Loucy (cell line): ENCODE results near the gene KIFC1.

Experiments
- H2AFZ ChIP-seq: fragments of 200-600 bp; sonication (generic); 2 replicates; pipeline ENCODE4 v1.6.0; 2016; ENCODE audit warnings: antibody characterized with exemption, mild to moderate bottlenecking, low read length, moderate library complexity
- H3F3A ChIP-seq: fragments of 200-600 bp; 2 replicates; pipeline ENCODE4 v1.6.0; 2016; ENCODE audit warnings: antibody characterized with exemption, low read depth, mild to moderate bottlenecking
- H3K27me3 ChIP-seq: fragments of 200-600 bp; sonication (generic); 2 replicates; pipeline ENCODE4 v1.6.1; 2014; ENCODE audit warnings: low read length, mild to moderate bottlenecking; ENCODE audit not compliant: insufficient read depth, poor library complexity, severe bottlenecking
- H3K36me3 ChIP-seq: fragments of 200-600 bp; sonication (generic); 2 replicates; pipeline ENCODE4 v1.6.1; 2016; ENCODE audit warnings: low read length; ENCODE audit not compliant: insufficient read depth
- H3K4me1 ChIP-seq: fragments of 200-600 bp; sonication (generic); 2 replicates; pipeline ENCODE4 v1.5.1; 2014; ENCODE audit warnings: low read length, mild to moderate bottlenecking; ENCODE audit not compliant: insufficient read depth, poor library complexity, severe bottlenecking
- H3K4me2 ChIP-seq: fragments of 200-600 bp; sonication (generic); 2 replicates; pipeline ENCODE4 v1.6.0; 2014; ENCODE audit warnings: antibody characterized with exemption, low read length, low read depth, mild to moderate bottlenecking; ENCODE audit not compliant: poor library complexity, severe bottlenecking
- H3K4me3 ChIP-seq: fragments of 200-600 bp; sonication (generic); 2 replicates; pipeline ENCODE4 v1.5.1; 2014; ENCODE audit warnings: low read length, mild to moderate bottlenecking, mixed read lengths; ENCODE audit not compliant: poor library complexity, severe bottlenecking
- H3K79me2 ChIP-seq: fragments of 200-600 bp; sonication (generic); 2 replicates; pipeline ENCODE4 v1.6.1; 2014; ENCODE audit warnings: low read length; ENCODE audit not compliant: insufficient read depth
- H3K9ac ChIP-seq: fragments of 200-600 bp; sonication (generic); 2 replicates; pipeline ENCODE4 v1.6.0; 2014; ENCODE audit warnings: mild to moderate bottlenecking, low read depth, low read length, moderate library complexity; ENCODE audit not compliant: poor library complexity, severe bottlenecking
- H3K9me2 ChIP-seq: fragments of 200-600 bp; sonication (generic); replicated peaks from 2 replicates; pipeline ENCODE4 v1.6.1; 2016; ENCODE audit warnings: low read depth, low read length, mixed read lengths
- H3K9me3 ChIP-seq: fragments of 200-600 bp; sonication (generic); 2 replicates; pipeline ENCODE4 v1.6.1; 2014; ENCODE audit warnings: mild to moderate bottlenecking, antibody characterized with exemption, low read length, low read depth; ENCODE audit not compliant: insufficient read depth
- H4K20me1 ChIP-seq: fragments of 200-600 bp; sonication (generic); 2 replicates; pipeline ENCODE4 v1.6.0; 2014; ENCODE audit warnings: antibody characterized with exemption, low read length, mild to moderate bottlenecking; ENCODE audit not compliant: insufficient read depth, poor library complexity, severe bottlenecking
- CTCF ChIP-seq: fragments of 200-600 bp; sonication (generic); conservative IDR thresholded peaks from 2 replicates; pipeline ENCODE4 v1.5.1; 2014; ENCODE audit warnings: mild to moderate bottlenecking, antibody characterized with exemption, low read length
- EZH2phosphoT487 ChIP-seq: fragments of 200-600 bp; IDR thresholded peaks from 2 replicates; pipeline ENCODE4 v1.6.1; 2018; ENCODE audit warnings: antibody characterized with exemption, mild to moderate bottlenecking, moderate library complexity, borderline replicate concordance

KIFC1 gene

GRCh38 chr6:33407132-33407718 lies 15.6 kb downstream of the KIFC1 start:
- no peak for TF ChIP-seq EZH2phosphoT487
- peak; percentile 42; the same call in 1 of the 2 replicates for TF ChIP-seq CTCF

GRCh38 chr6:33410050-33410710 lies 18.6 kb downstream of the KIFC1 start:
- TF ChIP-seq EZH2phosphoT487 (no peak), CTCF (no peak)
- no peaks in the 10 kb centered on the region for H3K27me3 ChIP-seq
- peaks cover 19% of the 10 kb centered on the region for H3F3A ChIP-seq
- no peaks in the 10 kb centered on the region for H3K9me2 ChIP-seq
- peak overlapping the region; percentile 82 for H3K9ac ChIP-seq
- peaks cover 35% of the 10 kb centered on the region; the same call in 1 of the 2 replicates for H3K79me2 ChIP-seq
- H3K9me3 ChIP-seq: no peaks in the 10 kb centered on the region
- H2AFZ ChIP-seq: peak overlapping the region; percentile 44
- peaks cover 23% of the 10 kb centered on the region for H4K20me1 ChIP-seq
- H3K36me3 ChIP-seq: peaks cover 35% of the 10 kb centered on the region; the same call in 1 of the 2 replicates
- peak overlapping the region; percentile 82 for H3K4me3 ChIP-seq
- peaks cover 21% of the 10 kb centered on the region for H3K4me1 ChIP-seq
- peak overlapping the region; percentile 98 for H3K4me2 ChIP-seq

More at GRCh38 chr6:33407132-33407718, 15.6 kb downstream of the KIFC1 start:
- Histone ChIP-seq H4K20me1 (peaks cover 24% of the 10 kb centered on the region), H3K9me3 (no peaks in the 10 kb centered on the region), H3K4me1 (peaks cover 17% of the 10 kb centered on the region), H3K79me2 (peaks cover 41% of the 10 kb centered on the region; the same call in 1 of the 2 replicates), H3K4me2 (no peak overlapping the region), H3K36me3 (peaks cover 63% of the 10 kb centered on the region; the same call in 1 of the 2 replicates), H3F3A (peaks cover 19% of the 10 kb centered on the region), H2AFZ (no peak overlapping the region), H3K9ac (no peak overlapping the region), H3K4me3 (no peak overlapping the region), H3K27me3 (no peaks in the 10 kb centered on the region), H3K9me2 (no peaks in the 10 kb centered on the region)

DNA sequence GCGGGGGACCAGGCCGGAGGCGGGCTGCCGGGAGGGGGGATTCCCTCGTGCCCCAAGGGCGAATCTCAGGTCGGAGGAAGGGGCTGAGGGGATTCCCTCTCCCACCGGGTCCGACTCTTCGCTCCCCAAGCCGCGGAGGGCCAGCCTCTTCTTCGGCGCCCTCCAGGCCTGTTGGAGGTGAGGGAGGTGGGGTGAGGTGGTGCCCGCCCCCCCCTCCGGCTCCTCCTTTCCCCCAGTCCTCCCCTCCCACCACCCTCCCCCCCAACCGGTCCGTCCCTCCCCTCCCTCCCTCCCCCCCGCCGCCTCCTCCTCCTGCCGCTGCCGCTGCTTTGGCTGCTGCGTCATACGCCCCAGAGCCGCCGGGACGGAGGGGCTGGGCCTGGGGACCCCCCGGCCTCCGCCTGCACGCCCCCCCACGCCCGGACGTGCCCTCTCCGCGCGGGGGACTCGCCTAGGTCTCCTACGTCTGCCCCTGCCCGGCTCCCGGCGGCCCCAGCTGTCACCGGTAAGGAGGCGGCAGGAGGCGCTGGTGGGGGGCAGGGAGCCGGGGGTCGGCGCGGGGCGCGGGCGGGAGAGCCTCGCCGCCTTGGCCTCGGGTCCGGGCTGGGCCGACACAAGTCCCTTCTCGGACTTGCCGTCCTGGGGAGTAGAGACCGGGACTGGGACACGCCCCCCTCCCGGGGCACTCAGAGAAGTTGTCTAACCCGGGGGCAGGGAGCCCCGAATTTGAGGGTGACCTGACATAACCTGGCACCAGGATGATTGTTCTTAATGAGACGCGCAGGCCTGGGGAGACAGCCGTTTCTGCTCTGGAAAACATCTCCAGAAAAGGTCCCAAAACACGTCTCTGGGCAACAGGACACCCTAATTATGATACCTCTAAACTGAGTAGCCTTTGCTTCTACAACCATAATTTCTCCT lies 19.3 kb downstream of the KIFC1 start, which contains the start of gene PHF1:
Gene PHF1, plus strand, starts transcription at position 304 of the 921 bp plus-strand sequence. CDS start 1,250 bp downstream, outside the sequence.
- Histone ChIP-seq H3F3A (peaks cover 19% of the 10 kb centered on the region), H3K4me3 (peak within 1 kb of the TSS; percentile 82), H3K36me3 (peaks cover 27% of the 10 kb centered on the region; the same call in 1 of the 2 replicates), H3K9me2 (no peaks in the 10 kb centered on the region), H2AFZ (peak within 1 kb of the TSS; percentile 44), H3K79me2 (peaks cover 40% of the 10 kb centered on the region; the same call in 1 of the 2 replicates), H3K27me3 (no peaks in the 10 kb centered on the region), H4K20me1 (peaks cover 28% of the 10 kb centered on the region), H3K4me2 (peak within 1 kb of the TSS; percentile 98), H3K9ac (peak within 1 kb of the TSS; percentile 82), H3K9me3 (no peaks in the 10 kb centered on the region), H3K4me1 (peaks cover 29% of the 10 kb centered on the region)
- TF ChIP-seq CTCF (0 out of 2 replicates have a peak, but pooled peaks have one; percentile 19), EZH2phosphoT487 (no peak)
